ENCODE measurements around the gene IL1RL2. TPM values are rescaled to one million over a fixed set of nuclear protein-coding genes. Genes with fewer than 3 reads are reported as not detected.
A peak's percentile ranks its signal among the peaks of the same experiment; 100 is the strongest.

The IL1RL2 gene
- total and polyA plus RNA-seq, 2 of the 4 experiments (the other 2 are of a cell fraction) = 0.09 to 0.36 TPM

- POLR2A ChIA-PET (ENCODE audit: unreplicated experiment) = no interaction called here
- intact Hi-C loops (cut with micrococcal nuclease) (loop anchor here (5.0 kb wide), 1 partner anchor 71 kb away; no protein-coding TSS in a partner anchor), in situ Hi-C loops (cut with MboI; ENCODE audit: low sequenced_read_pairs) (loop anchor here (5.0 kb wide), 1 partner anchor 216 kb away; no protein-coding TSS in a partner anchor)
Measured at GRCh38 chr2:102238039-102238756, 51.4 kb downstream of the IL1RL2 start.

More at GRCh38 chr2:102238039-102238756, 51.4 kb downstream of the IL1RL2 start:
- H3K4me2 ChIP-seq (ENCODE audit: low read depth, low read length) = no peak overlapping the region
- peak overlapping the region; percentile 65; the same call in 1 of the 2 replicates for H2BK20ac ChIP-seq (ENCODE audit: low read depth, low read length)
- H2BK120ac ChIP-seq (ENCODE audit: low read depth, low read length) = peak overlapping the region; percentile 79
- peak; percentile 83 for DNase-seq
- H2AK9ac ChIP-seq (replicated peaks; ENCODE audit: low read depth, low read length, poor library complexity) = no peak overlapping the region
- TF ChIP-seq RAD21 (IDR thresholded peaks at IDR 0.05; ENCODE audit: low read length) (0 out of 2 replicates have a peak, but pooled peaks have one; percentile 4), BHLHE40 (IDR thresholded peaks at IDR 0.05; ENCODE audit: low read depth, low read length) (peak; percentile 30; the same call in 1 of the 2 replicates), MAZ (IDR thresholded peaks at IDR 0.05; ENCODE audit: borderline replicate concordance, low read depth, low read length) (0 out of 2 replicates have a peak, but pooled peaks have one; percentile 41), USF2 (IDR thresholded peaks at IDR 0.05; ENCODE audit: low read depth, low read length) (no peak)
- 0 out of 2 replicates have a peak overlapping the region, but pooled peaks have one; percentile 9 for H3K23ac ChIP-seq (ENCODE audit: low read depth, low read length)
- peak overlapping the region; percentile 34; the same call in 1 of the 2 replicates for H3K14ac ChIP-seq (replicated peaks; ENCODE audit: low read depth, low read length)
- no peak overlapping the region for H3K56ac ChIP-seq (ENCODE audit: extremely low read depth, insufficient read depth, low read length)
- no TSS peak for BruUV-seq (replicated peaks)
- peak overlapping the region; percentile 81 for H2AFZ ChIP-seq (replicated peaks; ENCODE audit: low read length, poor library complexity)
- peak overlapping the region; percentile 23; the same call in 1 of the 2 replicates for H3K27ac ChIP-seq (ENCODE audit: insufficient read depth, low read length)
- 0 out of 2 replicates have a peak overlapping the region, but pooled peaks have one; percentile 5 for H4K91ac ChIP-seq (ENCODE audit: insufficient read depth, low read depth, low read length)
- H3K4ac ChIP-seq (ENCODE audit: low read depth, low read length) = peak overlapping the region; percentile 47
- H3K4me1 ChIP-seq (ENCODE audit: control insufficient read depth, insufficient read depth, low read length) = peaks cover 8% of the 10 kb centered on the region
- ATAC-seq (ENCODE audit: low read depth) = peak; percentile 12; the same call in 1 of the 2 replicates
- H3K4me3 ChIP-seq (ENCODE audit: insufficient read depth, low read depth, low read length) = no peak overlapping the region
- no peak overlapping the region for H2BK5ac ChIP-seq (ENCODE audit: low read depth, low read length, poor library complexity, severe bottlenecking)
- no peak overlapping the region for H3K9ac ChIP-seq (ENCODE audit: low read depth, low read length)
- no peaks in the 10 kb centered on the region for H3K79me1 ChIP-seq (ENCODE audit: low read depth in 1 of 2, low read length in 2 of 2)
- WGBS, 2 experiments (ENCODE audit: extremely low coverage in 2 of 2, insufficient read length in 1 of 2) = no CpG with 5 or more reads among the region's 10 CpGs
- H3K9me3 ChIP-seq (ENCODE audit: control insufficient read depth, insufficient read depth, low read length) = no peaks in the 10 kb centered on the region
- H4K8ac ChIP-seq (ENCODE audit: low read depth in 2 of 2, low read length in 2 of 2) = peak overlapping the region; percentile 19 to 74; a peak in 3 of 4 replicates
- H2AK5ac ChIP-seq (ENCODE audit: low read depth, low read length) = peak overlapping the region; percentile 84
- H3K18ac ChIP-seq (ENCODE audit: low read depth, low read length) = peak overlapping the region; percentile 66
- peak overlapping the region; percentile 80 for H4K5ac ChIP-seq (ENCODE audit: low read depth, low read length)
- peaks cover 19% of the 10 kb centered on the region for H3K9me1 ChIP-seq (ENCODE audit: insufficient read depth, low read length)
- CTCF ChIA-PET = interaction anchor here (1.6 kb wide), 1 partner anchor 232 kb away, joined by 4 read pairs; no protein-coding TSS in a partner anchor
- dilution Hi-C loops (cut with HindIII; ENCODE audit: low sequenced_read_pairs, unreplicated experiment) = no loop called here
- H4K20me1 ChIP-seq (ENCODE audit: insufficient read depth, low read length) = no peaks in the 10 kb centered on the region
- H3K27me3 ChIP-seq (ENCODE audit: control insufficient read depth, insufficient read depth, low read length) = no peaks in the 10 kb centered on the region
- H3K36me3 ChIP-seq (ENCODE audit: control insufficient read depth, insufficient read depth, low read length) = no peaks in the 10 kb centered on the region
- peak overlapping the region; percentile 53 for H2BK15ac ChIP-seq (ENCODE audit: low read depth, low read length)

Data from IMR-90 (cell line).